IPS DF 19.7 (cell line): ENCODE results near the gene RAB6A.
"Not testable (repeated sequence)": the region's sequence is repeated elsewhere in the genome, so short reads cannot be mapped to it uniquely, and the experiment has no call there.

Source experiments
- DNase-seq: peaks from one replicate; pipeline ENCODE4 v3.0.0-alpha.2; 2013; ENCODE audit warnings: low read depth, low spot score

The RAB6A gene

GRCh38 chr11:73762732-73763131 lies 1.9 kb upstream of the RAB6A start:
- no peak for DNase-seq

- DNase-seq = no peak
Observed at GRCh38 chr11:73761403-73761945, 600 bp upstream of the RAB6A start.

GRCh38 chr11:73760135-73760678 lies 667 bp downstream of the RAB6A start:
- DNase-seq = no peak

- DNase-seq = no peak
Observed at GRCh38 chr11:73759610-73760134, 1.2 kb downstream of the RAB6A start.

GRCh38 chr11:73758451-73758850 lies 2.4 kb downstream of the RAB6A start:
- no peak for DNase-seq

GRCh38 chr11:73757598-73757997 lies 3.3 kb downstream of the RAB6A start:
- DNase-seq = no peak

GRCh38 chr11:73755670-73756069 lies 5.2 kb downstream of the RAB6A start:
- DNase-seq = no peak

GRCh38 chr11:73753938-73754337 lies 6.9 kb downstream of the RAB6A start:
- DNase-seq = no peak

GRCh38 chr11:73752903-73753302 lies 8.0 kb downstream of the RAB6A start:
- DNase-seq = no peak

- no peak for DNase-seq
Observed at GRCh38 chr11:73752216-73752867, 8.5 kb downstream of the RAB6A start.

GRCh38 chr11:73750862-73751261 lies 10.0 kb downstream of the RAB6A start:
- not testable (repeated sequence) for DNase-seq

- no peak for DNase-seq
Observed at GRCh38 chr11:73750228-73750627, 10.6 kb downstream of the RAB6A start.

- no peak for DNase-seq
Observed at GRCh38 chr11:73749118-73749517, 11.8 kb downstream of the RAB6A start.

- no peak for DNase-seq
Observed at GRCh38 chr11:73748300-73748699, 12.6 kb downstream of the RAB6A start.

- no peak for DNase-seq
Observed at GRCh38 chr11:73747762-73748161, 13.1 kb downstream of the RAB6A start.

GRCh38 chr11:73746701-73747100 lies 14.2 kb downstream of the RAB6A start:
- no peak for DNase-seq

GRCh38 chr11:73743045-73743444 lies 17.8 kb downstream of the RAB6A start:
- no peak for DNase-seq

GRCh38 chr11:73735959-73736358 lies 24.9 kb downstream of the RAB6A start:
- not testable (repeated sequence) for DNase-seq

GRCh38 chr11:73734993-73735392 lies 25.9 kb downstream of the RAB6A start:
- no peak for DNase-seq

- DNase-seq = not testable (repeated sequence)
Observed at GRCh38 chr11:73734011-73734410, 26.9 kb downstream of the RAB6A start.

- DNase-seq = not testable (repeated sequence)
Observed at GRCh38 chr11:73732936-73733335, 27.9 kb downstream of the RAB6A start.

GRCh38 chr11:73729594-73730206 lies 31.2 kb downstream of the RAB6A start:
- peak; percentile 25 for DNase-seq

- DNase-seq = no peak
Observed at GRCh38 chr11:73728000-73728399, 32.9 kb downstream of the RAB6A start.
